ENCODE results near the gene ZSCAN30. TPM values are rescaled to one million over a fixed set of nuclear protein-coding genes. Genes with fewer than 3 reads are reported as not detected.

Gene ZSCAN30
- total RNA-seq: 10 to 100 TPM; 11.3 to 13.1 TPM

DNA sequence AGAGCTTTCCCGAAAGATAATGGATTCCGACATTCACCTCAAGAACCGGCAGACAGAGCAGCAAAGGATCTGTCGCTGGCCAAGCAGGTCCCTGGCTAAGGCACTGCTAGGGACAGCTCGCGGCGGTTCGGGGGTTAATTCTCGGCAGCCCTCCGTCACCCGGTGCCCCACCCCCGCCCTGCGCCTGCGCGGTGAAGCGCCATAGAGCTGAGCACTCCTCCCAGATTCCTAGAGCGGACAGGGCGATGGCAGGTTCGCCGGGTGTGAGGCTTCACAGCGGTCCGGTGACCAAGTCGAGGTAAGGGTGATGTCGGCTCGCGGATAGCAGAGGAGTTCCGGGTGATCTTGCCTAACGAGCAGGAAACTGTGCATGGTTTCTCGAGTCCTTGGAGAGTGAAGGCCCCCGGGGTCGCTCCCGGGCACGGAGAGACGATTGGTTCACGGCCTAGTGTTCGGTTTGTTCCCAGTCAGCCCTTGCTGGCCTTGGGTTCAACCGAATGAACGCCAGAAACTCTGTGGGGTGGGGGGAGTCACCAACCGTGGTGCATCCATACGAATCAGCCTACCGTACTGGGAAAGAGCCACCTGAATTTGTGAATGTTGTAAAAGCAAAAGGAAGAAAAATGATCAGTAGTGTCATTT lies at the start of gene ZSCAN30:
TSS of gene ZSCAN30 (minus strand) at position 136 of the 642 bp plus-strand sequence. CDS start 25,877 bp downstream, outside the sequence.
- ChIA-PET POLR2A (interaction anchor here (0.6 to 1.8 kb wide), 6 partner anchors 17 to 54 kb away, joined by 3 to 7 read pairs (median 4); partner anchors contain the start of genes ZNF24 and ZNF397), CTCF (no interaction called here)

DNA sequence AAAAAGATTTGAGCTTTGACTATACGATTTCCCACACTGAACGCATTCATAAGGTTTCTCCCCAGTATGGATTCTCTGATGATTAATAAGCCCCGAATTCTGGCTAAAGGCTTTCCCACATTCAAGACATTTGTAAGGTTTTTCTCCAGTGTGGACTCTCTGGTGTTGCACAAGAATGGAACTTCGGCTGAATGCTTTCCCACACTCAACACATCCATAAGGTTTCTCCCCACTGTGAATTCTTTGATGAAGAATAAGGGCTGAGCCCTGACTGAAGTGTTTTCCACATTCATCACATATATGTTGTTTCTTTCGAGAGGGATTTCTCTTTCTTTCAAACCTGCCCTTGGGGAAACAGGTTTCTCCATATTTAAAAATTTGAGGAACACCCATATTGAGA lies 47.3 kb upstream of the ZSCAN30 start:
- POLR2A ChIA-PET: interaction anchor here (0.5 to 0.7 kb wide), 2 partner anchors 220 to 694 kb away, joined by 3 to 6 read pairs; no protein-coding TSS in a partner anchor
- CTCF ChIA-PET: interaction anchor here (0.7 kb wide), 1 partner anchor 1061 kb away, joined by 3 read pairs; no protein-coding TSS in a partner anchor

DNA sequence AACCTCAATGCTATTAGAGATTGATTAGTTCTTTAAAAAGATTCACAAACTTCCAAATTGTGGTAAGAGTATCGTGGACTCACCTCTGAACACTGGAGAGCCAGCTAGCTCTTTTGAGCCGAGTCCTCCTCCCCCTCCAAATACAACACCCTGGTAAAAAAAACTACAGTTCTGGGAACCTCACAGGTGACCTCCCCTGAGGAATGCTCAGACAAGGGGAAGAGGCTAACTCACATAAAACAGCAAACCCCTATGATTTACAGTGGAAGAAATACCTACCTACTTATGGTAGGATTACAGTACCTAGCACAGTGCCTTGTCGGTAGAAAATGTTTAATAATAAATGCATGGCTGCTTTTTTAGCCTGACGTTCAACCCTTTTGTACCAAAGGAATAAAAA lies 45.8 kb upstream of the ZSCAN30 start:
- ChIA-PET POLR2A (no interaction called here), CTCF (no interaction called here)

DNA sequence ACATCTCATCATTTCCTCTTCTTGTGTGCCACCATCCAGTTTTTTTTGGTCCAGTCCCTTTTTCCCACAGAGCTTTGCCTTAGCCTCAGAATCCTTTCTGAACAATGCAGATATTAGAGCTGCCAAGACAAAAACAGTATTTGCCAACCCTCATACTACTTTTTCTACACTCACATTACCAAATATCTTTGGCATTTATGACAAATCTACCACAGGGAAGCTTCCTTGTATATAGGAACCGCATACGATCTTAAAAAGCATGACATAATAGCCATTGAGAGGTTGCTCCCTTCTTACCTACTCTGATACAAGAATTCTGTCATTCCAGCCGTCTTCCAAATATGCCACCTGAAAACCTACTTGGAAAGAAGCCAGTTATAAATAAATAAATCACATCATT lies 44.8 kb upstream of the ZSCAN30 start:
- CTCF ChIA-PET: no interaction called here
- POLR2A ChIA-PET: no interaction called here

DNA sequence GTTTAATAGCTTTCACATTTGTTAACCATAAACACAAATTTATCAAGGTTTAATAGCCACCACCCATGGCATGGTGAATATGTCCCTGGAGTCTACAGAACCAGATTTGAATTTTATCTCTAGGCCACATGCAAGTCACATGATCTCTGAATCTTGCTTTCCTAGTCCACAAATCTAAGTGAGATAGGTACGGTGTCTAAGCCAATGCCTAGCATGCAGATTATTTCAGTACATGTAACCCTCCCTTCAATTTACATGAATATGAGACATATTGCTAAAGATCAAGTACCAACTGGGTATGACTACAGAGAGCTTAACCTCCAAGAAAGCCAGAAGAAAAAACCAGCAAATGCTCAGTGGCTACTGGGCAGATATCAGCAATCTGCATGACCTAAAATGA lies 44.2 kb upstream of the ZSCAN30 start:
- ChIA-PET POLR2A (no interaction called here), CTCF (no interaction called here)

DNA sequence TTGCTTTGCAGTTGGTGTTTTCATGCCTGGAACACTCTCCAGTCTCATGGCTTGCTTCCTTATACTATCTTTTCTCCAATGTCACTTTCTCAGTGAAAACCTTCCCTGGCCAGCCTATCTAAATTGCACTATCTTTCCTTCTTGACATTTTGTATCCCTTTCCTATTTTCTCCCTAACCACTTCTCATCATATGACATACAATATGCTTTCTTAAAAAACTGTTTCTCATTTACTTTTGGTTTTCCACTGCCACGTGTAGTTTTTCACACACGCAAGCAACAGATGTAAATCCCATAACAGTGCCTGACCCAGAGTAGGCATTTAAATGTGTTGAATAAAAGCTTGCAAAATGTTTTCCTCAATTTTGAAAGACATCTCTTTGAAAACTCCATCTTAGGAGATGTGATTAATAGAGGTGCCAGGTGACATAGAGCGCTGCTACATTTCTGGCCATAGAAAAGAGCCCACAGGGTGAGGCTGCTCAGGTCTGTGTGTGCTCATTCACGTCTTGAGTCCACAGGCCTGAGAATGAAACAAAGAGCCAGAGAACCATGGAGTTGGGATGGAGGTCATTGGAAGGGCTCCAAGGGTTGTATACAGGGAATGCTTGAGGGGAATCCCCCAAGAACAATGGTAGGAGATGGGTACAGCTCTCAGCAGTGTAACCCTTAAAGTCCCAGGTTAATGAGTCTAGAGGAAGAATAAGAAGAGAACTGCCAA lies 41.5 kb upstream of the ZSCAN30 start:
- CTCF ChIA-PET: no interaction called here
- POLR2A ChIA-PET: no interaction called here

DNA sequence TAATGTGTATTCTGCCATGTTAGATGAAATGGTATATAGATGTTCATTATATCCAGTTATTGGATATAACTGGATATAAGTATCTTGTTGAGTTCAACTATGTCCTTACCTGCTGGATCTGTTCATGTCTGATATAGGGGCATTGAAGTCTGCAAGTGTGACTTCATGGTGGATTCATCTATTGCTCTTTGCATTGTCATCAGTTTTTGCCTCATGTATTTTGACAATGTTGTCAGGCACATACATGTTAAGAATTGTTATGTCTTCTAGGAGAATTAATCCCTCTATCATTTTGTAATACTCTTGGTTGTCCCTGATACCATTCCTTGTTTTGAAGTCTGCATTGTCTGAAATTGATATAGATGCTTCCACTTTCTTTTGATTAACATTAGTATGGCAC lies 38.8 kb upstream of the ZSCAN30 start:
- POLR2A ChIA-PET: no interaction called here
- CTCF ChIA-PET: no interaction called here

DNA sequence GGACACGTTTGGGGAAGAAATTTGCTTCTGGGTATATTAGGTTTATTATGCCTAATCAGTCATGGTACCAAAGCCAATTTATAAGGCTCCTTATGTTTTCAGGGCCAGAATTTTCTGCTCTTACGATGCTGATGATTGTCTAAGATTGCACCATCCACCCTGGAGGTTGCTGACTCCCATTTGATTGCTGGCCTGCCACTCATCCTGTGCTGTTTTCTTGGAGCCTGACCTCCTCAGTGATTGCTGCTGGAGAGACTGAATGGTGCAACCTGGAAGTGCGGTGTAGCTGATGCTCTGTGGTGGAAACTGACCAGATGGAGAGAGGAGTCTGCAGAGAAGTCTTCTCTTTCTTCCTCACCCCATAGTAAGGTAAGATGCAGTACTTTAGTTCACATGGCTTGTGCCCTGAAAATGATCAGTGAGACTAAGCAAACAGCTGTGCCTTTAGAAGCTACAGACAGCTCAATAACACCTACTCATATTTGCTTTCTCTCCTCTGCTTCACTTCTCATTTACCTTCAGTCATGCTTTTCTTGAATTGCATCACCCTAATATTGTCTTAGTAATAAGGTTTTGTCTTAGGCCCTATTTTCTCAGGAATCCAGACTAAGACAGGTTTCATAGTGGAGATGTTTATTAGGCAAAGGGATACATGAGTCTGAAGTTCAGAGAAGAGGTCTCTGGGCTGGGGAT lies 36.8 kb upstream of the ZSCAN30 start:
- ChIA-PET CTCF (no interaction called here), POLR2A (no interaction called here)

DNA sequence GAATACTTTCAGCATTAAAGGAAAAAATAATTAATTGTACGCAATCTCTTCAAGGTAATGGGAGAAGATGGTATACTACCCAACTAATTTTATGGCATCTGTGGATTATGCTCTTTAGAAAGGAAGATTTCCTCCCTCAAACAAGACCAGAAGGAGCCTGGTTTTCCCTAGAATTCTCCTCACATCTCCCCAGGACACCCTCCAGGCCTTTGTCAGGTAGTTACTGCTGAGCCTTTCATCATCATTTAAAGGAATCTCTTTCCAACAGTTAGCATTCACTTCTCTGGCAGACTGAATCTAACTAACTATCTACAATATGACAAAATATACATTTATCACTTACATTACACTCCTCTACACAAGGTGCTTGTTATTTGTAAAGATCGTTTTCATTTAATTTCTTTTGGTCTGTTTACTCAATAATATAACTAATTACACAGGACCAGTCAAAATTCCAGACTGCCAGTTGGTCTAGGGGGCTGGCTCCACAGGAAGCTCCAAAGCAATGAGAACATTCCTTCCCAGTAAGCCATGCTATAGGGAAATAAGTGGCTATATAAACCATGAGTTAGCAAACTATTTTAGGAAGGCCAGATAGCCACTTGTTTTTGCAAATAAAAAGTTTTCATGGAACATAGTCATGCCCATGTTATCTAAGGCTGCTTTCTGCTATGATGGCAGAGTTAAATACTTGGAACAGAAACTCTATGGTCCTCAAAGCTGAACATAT lies 35.1 kb upstream of the ZSCAN30 start:
- POLR2A ChIA-PET: no interaction called here
- CTCF ChIA-PET: interaction anchor here (0.6 kb wide), 1 partner anchor 78 kb away, joined by 3 read pairs; no protein-coding TSS in a partner anchor

DNA sequence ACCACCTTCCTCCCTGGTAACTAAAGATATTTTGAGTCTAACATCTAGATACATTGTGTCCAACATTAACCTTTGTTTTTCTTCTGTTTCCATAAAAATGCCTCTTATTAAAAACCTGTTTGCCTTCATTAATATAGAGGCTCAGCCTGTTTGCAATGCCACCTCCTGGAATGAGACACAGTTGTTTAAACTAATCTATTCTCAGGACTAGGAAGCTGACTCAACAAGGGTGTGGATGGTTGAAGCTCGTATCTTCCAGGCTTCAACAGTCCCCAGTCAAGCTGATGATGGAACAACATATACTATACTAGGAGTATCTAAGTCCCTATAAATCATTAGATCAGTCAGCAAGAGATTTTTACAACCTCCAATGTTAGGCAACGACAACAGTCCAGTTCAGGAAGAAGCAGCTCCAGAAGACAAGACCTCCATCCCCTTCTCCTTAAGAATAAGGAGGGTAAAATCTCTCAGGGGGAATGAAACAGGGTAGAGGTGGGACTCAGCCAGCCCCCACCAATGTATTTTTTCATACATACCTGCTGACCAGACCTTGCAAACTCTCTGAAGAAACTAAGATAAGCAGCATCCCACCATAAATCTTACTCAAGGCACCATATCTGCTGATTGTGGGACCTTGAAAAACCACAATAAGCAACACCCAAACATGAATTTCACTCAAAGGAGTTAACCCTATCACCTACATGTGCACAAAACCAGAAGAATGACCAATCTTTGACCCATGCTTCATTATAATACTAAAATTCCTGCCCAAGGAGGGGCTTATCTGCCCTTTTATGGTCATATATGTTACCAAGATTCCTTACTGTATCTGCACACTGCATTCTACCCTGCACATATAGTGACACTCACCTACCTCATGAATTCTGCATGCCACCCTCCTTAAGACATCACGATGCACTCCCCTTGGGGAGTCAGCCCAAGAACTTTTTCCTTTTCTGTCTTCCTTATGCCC lies 32.7 kb upstream of the ZSCAN30 start:
- ChIA-PET CTCF (no interaction called here), POLR2A (no interaction called here)

DNA sequence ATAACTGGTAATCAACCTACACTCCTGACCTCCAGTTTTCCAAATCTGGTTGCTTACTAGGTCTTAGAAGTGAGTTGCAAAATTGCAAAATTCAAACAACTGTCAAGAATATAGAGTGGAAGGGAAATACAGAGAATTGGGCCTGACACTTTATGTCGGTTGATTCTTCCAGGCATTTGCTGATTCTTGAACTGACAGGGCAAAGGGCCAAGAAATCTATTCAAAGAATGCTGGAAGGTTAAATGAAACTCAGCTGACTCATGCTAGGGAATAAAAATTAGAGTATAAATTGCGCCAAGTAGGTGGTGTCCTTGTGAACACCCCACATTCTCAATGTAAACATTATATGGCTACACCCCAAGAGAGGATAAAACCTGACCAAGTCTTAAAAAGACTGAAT lies 21.5 kb upstream of the ZSCAN30 start:
- ChIA-PET CTCF (no interaction called here), POLR2A (no interaction called here)

DNA sequence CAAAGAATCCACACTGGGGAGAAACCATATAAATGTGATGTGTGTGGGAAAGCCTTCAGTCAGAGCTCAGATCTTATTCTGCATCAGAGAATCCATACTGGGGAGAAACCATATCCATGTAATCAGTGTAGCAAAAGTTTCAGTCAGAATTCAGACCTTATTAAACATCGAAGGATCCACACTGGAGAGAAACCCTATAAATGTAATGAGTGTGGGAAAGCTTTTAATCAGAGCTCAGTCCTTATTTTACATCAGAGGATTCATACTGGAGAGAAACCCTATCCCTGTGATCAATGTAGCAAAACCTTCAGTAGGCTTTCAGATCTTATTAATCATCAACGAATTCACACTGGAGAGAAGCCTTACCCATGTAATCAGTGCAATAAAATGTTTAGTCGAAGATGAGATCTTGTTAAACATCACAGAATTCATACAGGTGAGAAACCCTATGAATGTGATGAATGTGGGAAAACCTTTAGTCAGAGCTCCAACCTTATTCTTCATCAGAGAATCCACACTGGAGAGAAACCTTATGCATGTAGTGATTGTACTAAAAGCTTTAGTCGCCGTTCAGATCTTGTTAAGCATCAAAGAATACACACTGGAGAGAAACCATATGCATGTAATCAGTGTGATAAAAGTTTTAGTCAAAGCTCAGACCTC lies 16.7 kb upstream of the ZSCAN30 start:
- ChIA-PET POLR2A (interaction anchor here (1.3 kb wide), 1 partner anchor 17 kb away, joined by 4 read pairs; the partner anchor contains the start of gene ZSCAN30), CTCF (no interaction called here)

DNA sequence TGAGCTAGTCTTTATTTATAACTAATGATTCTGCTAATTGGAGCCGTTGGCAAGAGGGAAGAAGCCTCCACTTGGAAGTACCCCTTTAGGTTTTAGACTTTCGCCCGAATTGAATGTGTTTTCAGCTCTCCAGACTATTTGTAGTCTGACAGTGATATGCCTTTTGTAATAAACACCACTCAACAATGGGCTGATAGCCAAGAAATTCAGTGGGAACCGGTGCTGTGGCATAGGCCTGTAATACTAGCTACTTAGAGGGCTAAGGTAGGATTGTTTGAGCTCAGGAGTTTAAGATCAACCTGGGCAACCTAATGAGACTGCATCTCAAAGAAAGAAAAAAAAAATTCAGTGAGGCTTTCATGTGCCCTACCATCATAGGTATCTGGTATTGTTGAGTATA lies 13.6 kb upstream of the ZSCAN30 start:
- ChIA-PET CTCF (no interaction called here), POLR2A (no interaction called here)

DNA sequence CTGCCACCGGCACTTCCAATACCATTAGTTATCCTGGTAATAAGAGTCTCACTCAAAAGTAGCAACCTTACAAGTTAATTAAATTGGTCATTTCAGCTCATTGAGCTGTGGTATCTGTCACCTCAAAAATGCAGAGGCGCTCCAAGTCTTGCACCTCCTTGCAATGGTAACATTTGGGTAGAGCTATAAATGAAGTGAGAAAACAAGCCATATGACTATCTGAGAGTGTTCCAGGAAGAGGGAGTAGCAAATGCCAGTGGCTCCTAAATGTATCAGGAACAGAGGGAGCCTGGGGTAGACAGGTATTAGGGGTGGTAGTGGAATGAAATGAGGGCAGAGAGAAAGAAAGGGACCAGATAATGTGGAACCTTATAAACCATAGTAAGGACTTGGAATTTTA lies 6.0 kb upstream of the ZSCAN30 start:
- ChIA-PET CTCF (no interaction called here), POLR2A (no interaction called here)

DNA sequence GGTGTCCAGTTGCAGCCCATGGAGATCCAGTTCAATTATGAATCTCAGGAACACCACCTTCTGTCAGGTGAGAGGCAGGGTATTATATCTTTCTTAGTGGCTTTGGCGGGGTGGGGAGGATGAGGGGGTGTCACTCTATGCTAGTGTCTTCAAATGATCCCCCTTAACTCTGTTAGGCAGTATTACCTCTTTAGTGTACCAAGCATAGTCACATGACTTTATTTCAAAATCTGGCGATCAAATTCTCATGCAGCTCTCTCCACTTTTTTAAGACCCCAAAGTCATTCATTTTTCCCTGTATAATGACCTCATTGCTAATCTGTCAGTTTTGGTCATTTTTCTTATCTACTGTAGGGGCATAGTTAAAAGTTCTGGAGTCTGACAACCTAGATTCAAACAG lies 1.1 kb upstream of the ZSCAN30 start:
- ChIA-PET POLR2A (no interaction called here), CTCF (no interaction called here)

DNA sequence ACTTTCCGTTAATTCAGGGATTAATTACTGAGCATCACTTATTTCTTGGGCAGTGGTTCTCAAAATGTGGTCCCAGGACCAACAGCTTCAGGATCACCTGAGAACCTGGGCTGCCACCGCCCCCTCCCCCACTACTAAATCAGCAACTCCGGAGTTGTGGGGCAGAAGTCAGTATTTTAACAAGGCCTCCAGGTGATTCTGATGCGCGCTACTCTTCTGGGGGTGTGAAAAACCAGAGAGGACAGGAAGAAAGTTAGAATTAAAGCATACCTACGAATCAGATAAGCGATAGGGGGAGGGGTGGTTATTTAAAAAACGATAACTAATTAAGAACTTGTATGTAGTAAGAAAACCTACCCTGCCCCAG lies 319 bp downstream of the ZSCAN30 start:
- ChIA-PET POLR2A (interaction anchor here (1.1 to 1.8 kb wide), 4 partner anchors 17 to 55 kb away, joined by 3 to 7 read pairs (median 5); partner anchors contain the start of genes ZNF24 and ZNF397), CTCF (no interaction called here)

DNA sequence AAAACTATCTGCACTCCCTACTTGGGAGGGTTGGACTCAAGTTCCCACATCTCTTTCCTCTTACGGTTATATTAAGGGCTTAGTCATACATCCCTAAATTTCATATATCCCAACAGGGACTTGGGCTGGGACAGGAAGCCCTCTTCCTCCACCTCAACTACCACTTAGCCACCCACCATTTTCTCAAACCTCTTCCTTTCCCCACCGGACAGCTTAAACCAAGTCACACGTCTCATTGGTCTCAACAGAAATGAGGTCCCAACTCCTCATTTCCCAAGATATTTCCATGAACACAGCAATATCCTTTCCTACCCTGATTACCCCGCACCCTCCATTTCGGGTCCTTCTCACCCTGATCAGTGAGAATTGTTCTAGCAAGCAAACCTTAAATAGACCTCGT lies 736 bp downstream of the ZSCAN30 start:
- POLR2A ChIA-PET: interaction anchor here (1.1 to 1.8 kb wide), 4 partner anchors 17 to 55 kb away, joined by 3 to 7 read pairs (median 5); partner anchors contain the start of gene ZNF24
- CTCF ChIA-PET: no interaction called here

DNA sequence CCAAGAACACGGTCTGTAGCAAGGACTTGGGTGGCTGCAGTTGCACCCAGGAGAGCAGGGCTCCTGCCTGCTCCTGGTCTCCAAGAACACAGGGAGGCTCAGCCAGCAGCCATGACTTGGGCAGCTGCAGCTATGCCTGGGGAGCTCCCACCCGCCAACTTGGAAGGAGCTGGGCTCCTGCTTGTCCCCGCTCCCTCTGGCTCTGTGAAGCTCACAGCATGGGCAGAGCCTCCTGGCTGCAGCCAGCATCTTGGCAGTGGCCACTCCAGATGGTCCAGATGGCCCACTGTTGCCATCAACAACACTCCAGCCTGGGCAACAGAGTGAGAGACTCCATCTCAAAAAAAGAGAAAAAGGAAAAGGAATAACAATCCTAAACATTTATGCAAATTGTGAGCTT lies 5.2 kb downstream of the ZSCAN30 start:
- CTCF ChIA-PET: no interaction called here
- POLR2A ChIA-PET: no interaction called here

All from activated CD8-positive, alpha-beta memory T cell treated with anti-CD3 and anti-CD28 coated beads for 36 hours (primary cell).